Tibial artery (tissue), 4 donors: ENCODE measurements around the gene GZMB.

Experiments used
- DNase-seq, 2 donors: peaks; one replicate each; pipeline ENCODE4 v3.0.0-alpha.2; 2019
- H3K27ac ChIP-seq, 2 donors: fragments of 200-600 bp; sonication (generic) in 1 of 2; 1 replicate in 1 of 2; 2 replicates in 1 of 2; pipeline ENCODE4 v1.5.1; 2018 to 2019; ENCODE audit warnings: mild to moderate bottlenecking in 1 of 2
- H3K27me3 ChIP-seq, 2 donors: fragments of 200-600 bp; sonication (generic) in 1 of 2; one replicate each; pipeline versions ENCODE4 v1.5.1 to v1.6.0; 2016 to 2019
- H3K36me3 ChIP-seq, 3 donors: fragments of 200-600 bp; sonication (generic) in 2 of 3; one replicate each; pipeline ENCODE4 v1.5.1; 2016 to 2019; ENCODE audit warnings: mild to moderate bottlenecking in 2 of 3
- H3K4me1 ChIP-seq, 4 donors: fragments of 200-600 bp; sonication (generic) in 2 of 4; 1 replicate in 3 of 4; 2 replicates in 1 of 4; pipeline ENCODE4 v1.5.1; 2016 to 2019
- H3K4me3 ChIP-seq, 2 donors: fragments of 200-600 bp; sonication (generic) in 1 of 2; 1 replicate in 1 of 2; 2 replicates in 1 of 2; pipeline ENCODE4 v1.5.1; 2018 to 2019; ENCODE audit warnings: mild to moderate bottlenecking in 2 of 2
- H3K9me3 ChIP-seq, 3 donors: fragments of 200-600 bp; sonication (generic) in 1 of 3; one replicate each; pipeline ENCODE4 v1.5.1; 2016 to 2019
- intact Hi-C: fragments of 100-400 bp; cut with DNase I; formaldehyde crosslinking; loops from one replicate; pipeline ENCODE4 v1.15.0; 2023; ENCODE audit warnings: low total_unique reads
- TF ChIP-seq, protein P1 (sequence below), 2 experiments: fragments of 200-600 bp in 1 of 2; fragments of 450-650 bp in 1 of 2; IDR thresholded peaks; one replicate each; pipeline ENCODE4 v1.5.1; 2017 to 2019; ENCODE audit warnings: antibody characterized with exemption in 2 of 2, mild to moderate bottlenecking in 1 of 2, moderate library complexity in 1 of 2

GZMB gene

GRCh38 chr14:24639905-24640304 lies 5.9 kb upstream of the GZMB start:
- H3K4me3 ChIP-seq = no peak overlapping the region
- TF ChIP-seq, protein P1, sequence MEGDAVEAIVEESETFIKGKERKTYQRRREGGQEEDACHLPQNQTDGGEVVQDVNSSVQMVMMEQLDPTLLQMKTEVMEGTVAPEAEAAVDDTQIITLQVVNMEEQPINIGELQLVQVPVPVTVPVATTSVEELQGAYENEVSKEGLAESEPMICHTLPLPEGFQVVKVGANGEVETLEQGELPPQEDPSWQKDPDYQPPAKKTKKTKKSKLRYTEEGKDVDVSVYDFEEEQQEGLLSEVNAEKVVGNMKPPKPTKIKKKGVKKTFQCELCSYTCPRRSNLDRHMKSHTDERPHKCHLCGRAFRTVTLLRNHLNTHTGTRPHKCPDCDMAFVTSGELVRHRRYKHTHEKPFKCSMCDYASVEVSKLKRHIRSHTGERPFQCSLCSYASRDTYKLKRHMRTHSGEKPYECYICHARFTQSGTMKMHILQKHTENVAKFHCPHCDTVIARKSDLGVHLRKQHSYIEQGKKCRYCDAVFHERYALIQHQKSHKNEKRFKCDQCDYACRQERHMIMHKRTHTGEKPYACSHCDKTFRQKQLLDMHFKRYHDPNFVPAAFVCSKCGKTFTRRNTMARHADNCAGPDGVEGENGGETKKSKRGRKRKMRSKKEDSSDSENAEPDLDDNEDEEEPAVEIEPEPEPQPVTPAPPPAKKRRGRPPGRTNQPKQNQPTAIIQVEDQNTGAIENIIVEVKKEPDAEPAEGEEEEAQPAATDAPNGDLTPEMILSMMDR (IDR thresholded peaks at IDR 0.05) = no peak
- H3K36me3 ChIP-seq = no peaks in the 10 kb centered on the region
- no peak overlapping the region for H3K27ac ChIP-seq
- no peaks in the 10 kb centered on the region for H3K9me3 ChIP-seq
- no peaks in the 10 kb centered on the region for H3K27me3 ChIP-seq
- no peak for DNase-seq
- intact Hi-C loops = no loop called here
- no peaks in the 10 kb centered on the region for H3K4me1 ChIP-seq

DNA sequence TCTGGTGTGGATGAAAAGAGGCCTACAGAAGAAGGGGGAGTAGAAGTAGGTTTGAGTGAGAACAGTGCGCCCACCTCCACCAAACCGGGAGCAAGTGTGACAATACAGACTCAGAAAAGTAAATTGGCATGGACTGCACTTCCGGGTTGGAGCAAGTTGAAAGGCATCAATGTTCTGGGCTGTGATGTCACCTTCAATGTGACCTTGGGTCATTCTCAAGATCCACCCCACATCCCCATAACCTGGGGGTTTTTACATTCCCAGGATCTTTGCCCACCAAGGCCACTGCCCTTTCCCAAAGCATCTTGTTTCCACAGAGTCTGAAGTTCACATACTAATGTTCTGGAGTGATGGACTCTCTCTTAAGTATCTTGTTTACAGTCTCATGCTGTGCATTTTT lies 5.3 kb upstream of the GZMB start:
- TF ChIP-seq, protein P1 (IDR thresholded peaks at IDR 0.05) = no peak
- Histone ChIP-seq H3K9me3 (no peaks in the 10 kb centered on the region), H3K4me3 (no peak overlapping the region), H3K4me1 (no peaks in the 10 kb centered on the region), H3K36me3 (no peaks in the 10 kb centered on the region), H3K27me3 (no peaks in the 10 kb centered on the region), H3K27ac (no peak overlapping the region)
- DNase-seq = no peak
- intact Hi-C loops = no loop called here

- Histone ChIP-seq H3K36me3 (no peaks in the 10 kb centered on the region), H3K4me1 (peaks cover 0 to 7% (median 0%) of the 10 kb centered on the region in 4 donors), H3K9me3 (no peaks in the 10 kb centered on the region), H3K4me3 (no peak overlapping the region), H3K27me3 (no peaks in the 10 kb centered on the region), H3K27ac (no peak overlapping the region)
- TF ChIP-seq, protein P1 (IDR thresholded peaks at IDR 0.05) = no peak
- intact Hi-C loops = no loop called here
- DNase-seq = no peak
Measured at GRCh38 chr14:24633353-24633752, 637 bp downstream of the GZMB start.

GRCh38 chr14:24632761-24633160 lies 1.2 kb downstream of the GZMB start:
- TF ChIP-seq, protein P1 (IDR thresholded peaks at IDR 0.05) = no peak
- no peak overlapping the region for H3K27ac ChIP-seq
- no peaks in the 10 kb centered on the region for H3K9me3 ChIP-seq
- intact Hi-C loops = no loop called here
- no peak for DNase-seq
- H3K36me3 ChIP-seq = no peaks in the 10 kb centered on the region
- no peak overlapping the region for H3K4me3 ChIP-seq
- peaks cover 0 to 7% (median 0%) of the 10 kb centered on the region in 4 donors for H3K4me1 ChIP-seq
- no peaks in the 10 kb centered on the region for H3K27me3 ChIP-seq

- Histone ChIP-seq H3K36me3 (no peaks in the 10 kb centered on the region), H3K4me3 (no peak overlapping the region), H3K27ac (no peak overlapping the region), H3K4me1 (peaks cover 0 to 7% (median 0%) of the 10 kb centered on the region in 4 donors), H3K9me3 (no peaks in the 10 kb centered on the region), H3K27me3 (no peaks in the 10 kb centered on the region)
- TF ChIP-seq, protein P1 (IDR thresholded peaks at IDR 0.05) = no peak
- intact Hi-C loops = no loop called here
- DNase-seq = no peak
Measured at GRCh38 chr14:24632336-24632735, 1.7 kb downstream of the GZMB start.

- Histone ChIP-seq H3K27me3 (no peaks in the 10 kb centered on the region), H3K9me3 (no peaks in the 10 kb centered on the region), H3K27ac (no peak overlapping the region), H3K4me3 (no peak overlapping the region), H3K36me3 (no peaks in the 10 kb centered on the region), H3K4me1 (peaks cover 0 to 7% (median 0%) of the 10 kb centered on the region in 4 donors)
- TF ChIP-seq, protein P1 (IDR thresholded peaks at IDR 0.05) = no peak
- no peak for DNase-seq
- intact Hi-C loops = no loop called here
Measured at GRCh38 chr14:24631749-24632335, 2.1 kb downstream of the GZMB start.
